HG03060 (cell line): Measurements from ENCODE around the gene KCNN3.

Experiments
- ATAC-seq: cut with Tn5 transposase; IDR thresholded peaks from one replicate; pipeline ENCODE4 v1.9.1; 2021; ENCODE audit warnings: low read depth, moderate number of reproducible peaks; ENCODE audit not compliant: unreplicated experiment

KCNN3 gene

GRCh38 chr1:154821083-154821482 lies 49.0 kb downstream of the KCNN3 start:
- no peak for ATAC-seq

GRCh38 chr1:154820646-154821045 lies 49.4 kb downstream of the KCNN3 start:
- no peak for ATAC-seq

- no peak for ATAC-seq
Observed at GRCh38 chr1:154819628-154820590, 50.2 kb downstream of the KCNN3 start.

GRCh38 chr1:154818911-154819310 lies 51.2 kb downstream of the KCNN3 start:
- ATAC-seq: no peak

GRCh38 chr1:154816937-154817336 lies 53.1 kb downstream of the KCNN3 start:
- ATAC-seq: no peak

- ATAC-seq: no peak
Observed at GRCh38 chr1:154816369-154816768, 53.7 kb downstream of the KCNN3 start.

- ATAC-seq: no peak
Observed at GRCh38 chr1:154813846-154814505, 56.1 kb downstream of the KCNN3 start.

GRCh38 chr1:154813300-154813816 lies 56.7 kb downstream of the KCNN3 start:
- no peak for ATAC-seq

GRCh38 chr1:154812877-154813276 lies 57.2 kb downstream of the KCNN3 start:
- no peak for ATAC-seq

GRCh38 chr1:154810571-154810970 lies 59.5 kb downstream of the KCNN3 start:
- no peak for ATAC-seq

- ATAC-seq: no peak
Observed at GRCh38 chr1:154809436-154810413, 60.4 kb downstream of the KCNN3 start.

GRCh38 chr1:154808909-154809262 lies 61.2 kb downstream of the KCNN3 start:
- ATAC-seq: no peak

- ATAC-seq: no peak
Observed at GRCh38 chr1:154808261-154808908, 61.7 kb downstream of the KCNN3 start.

- ATAC-seq: no peak
Observed at GRCh38 chr1:154807048-154807591, 63.0 kb downstream of the KCNN3 start.

GRCh38 chr1:154806333-154806732 lies 63.7 kb downstream of the KCNN3 start:
- no peak for ATAC-seq

- ATAC-seq: no peak
Observed at GRCh38 chr1:154802982-154803920, 66.8 kb downstream of the KCNN3 start.

- no peak for ATAC-seq
Observed at GRCh38 chr1:154802336-154802969, 67.6 kb downstream of the KCNN3 start.
